ENCODE measurements around the gene GREB1.

The GREB1 gene

GRCh38 chr2:11682590-11682915 is 148.7 kb downstream of the GREB1 start:
- no peak for TF ChIP-seq ZSCAN16 (tag by site-specific recombination; IDR thresholded peaks at IDR 0.05)
- TF ChIP-seq ZNF350 (tag by site-specific recombination; IDR thresholded peaks at IDR 0.05): no peak
- TF ChIP-seq ZNF843 (tag by site-specific recombination; IDR thresholded peaks at IDR 0.05): no peak
- TF ChIP-seq SALL2 (tag by site-specific recombination; IDR thresholded peaks at IDR 0.05; ENCODE audit: borderline replicate concordance): no peak
- TF ChIP-seq ZNF157 (tag by site-specific recombination; IDR thresholded peaks at IDR 0.05): no peak
- TF ChIP-seq ZNF501 (tag by site-specific recombination; IDR thresholded peaks at IDR 0.05): no peak
- TF ChIP-seq KLF16 (tag by site-specific recombination; IDR thresholded peaks at IDR 0.05): no peak
- no peak for TF ChIP-seq ZNF639 (tag by site-specific recombination; IDR thresholded peaks at IDR 0.05)
- no peak for TF ChIP-seq ZNF473 (tag by site-specific recombination; IDR thresholded peaks at IDR 0.05)
- no peaks in the 10 kb centered on the region for H3K4me1 ChIP-seq (ENCODE audit: control insufficient read depth, insufficient read depth, low read length)
- H3K9me3 ChIP-seq (ENCODE audit: control insufficient read depth, insufficient read depth, low read depth, low read length): no peaks in the 10 kb centered on the region
- POLR2A ChIA-PET: no interaction called here
- H3K27ac ChIP-seq (ENCODE audit: extremely low read depth, low read depth, low read length): no peak overlapping the region
- CTCF ChIA-PET: interaction anchor here (0.6 to 13.9 kb wide), 22 partner anchors 11 to 1344 kb away, joined by 3 to 247 read pairs (median 4); partner anchors contain the start of gene GREB1
- H3K36me3 ChIP-seq (ENCODE audit: control insufficient read depth in 2 of 2, insufficient read depth in 1 of 2, low read length in 2 of 2): no peaks in the 10 kb centered on the region
- H3K4me3 ChIP-seq (ENCODE audit: low read depth, low read length): no peak overlapping the region

- Histone ChIP-seq H3K27ac (ENCODE audit: extremely low read depth, low read depth, low read length) (no peak overlapping the region), H3K36me3 (ENCODE audit: control insufficient read depth in 2 of 2, insufficient read depth in 1 of 2, low read length in 2 of 2) (no peaks in the 10 kb centered on the region), H3K4me3 (ENCODE audit: low read depth, low read length) (no peak overlapping the region), H3K4me1 (ENCODE audit: control insufficient read depth, insufficient read depth, low read length) (no peaks in the 10 kb centered on the region), H3K9me3 (ENCODE audit: control insufficient read depth, insufficient read depth, low read depth, low read length) (no peaks in the 10 kb centered on the region)
- ChIA-PET CTCF (interaction anchor here (0.5 to 13.9 kb wide), 14 partner anchors 10 to 551 kb away, joined by 3 to 247 read pairs (median 6); a partner anchor contains a TSS), POLR2A (no interaction called here)
- TF ChIP-seq ZNF211 (tag by site-specific recombination; IDR thresholded peaks at IDR 0.05; ENCODE audit: low read depth) (no peak), ZNF133 (tag by site-specific recombination; IDR thresholded peaks at IDR 0.05) (no peak), ZNF112 (tag by site-specific recombination; IDR thresholded peaks at IDR 0.05) (no peak), ZNF341 (tag by site-specific recombination; IDR thresholded peaks at IDR 0.05; ENCODE audit: low read depth) (no peak), ZNF843 (tag by site-specific recombination; IDR thresholded peaks at IDR 0.05) (no peak), ZSCAN18 (tag by site-specific recombination; IDR thresholded peaks at IDR 0.05) (no peak), ZNF280D (tag by site-specific recombination; IDR thresholded peaks at IDR 0.05) (no peak)
- TF ChIP-seq, protein P1, sequence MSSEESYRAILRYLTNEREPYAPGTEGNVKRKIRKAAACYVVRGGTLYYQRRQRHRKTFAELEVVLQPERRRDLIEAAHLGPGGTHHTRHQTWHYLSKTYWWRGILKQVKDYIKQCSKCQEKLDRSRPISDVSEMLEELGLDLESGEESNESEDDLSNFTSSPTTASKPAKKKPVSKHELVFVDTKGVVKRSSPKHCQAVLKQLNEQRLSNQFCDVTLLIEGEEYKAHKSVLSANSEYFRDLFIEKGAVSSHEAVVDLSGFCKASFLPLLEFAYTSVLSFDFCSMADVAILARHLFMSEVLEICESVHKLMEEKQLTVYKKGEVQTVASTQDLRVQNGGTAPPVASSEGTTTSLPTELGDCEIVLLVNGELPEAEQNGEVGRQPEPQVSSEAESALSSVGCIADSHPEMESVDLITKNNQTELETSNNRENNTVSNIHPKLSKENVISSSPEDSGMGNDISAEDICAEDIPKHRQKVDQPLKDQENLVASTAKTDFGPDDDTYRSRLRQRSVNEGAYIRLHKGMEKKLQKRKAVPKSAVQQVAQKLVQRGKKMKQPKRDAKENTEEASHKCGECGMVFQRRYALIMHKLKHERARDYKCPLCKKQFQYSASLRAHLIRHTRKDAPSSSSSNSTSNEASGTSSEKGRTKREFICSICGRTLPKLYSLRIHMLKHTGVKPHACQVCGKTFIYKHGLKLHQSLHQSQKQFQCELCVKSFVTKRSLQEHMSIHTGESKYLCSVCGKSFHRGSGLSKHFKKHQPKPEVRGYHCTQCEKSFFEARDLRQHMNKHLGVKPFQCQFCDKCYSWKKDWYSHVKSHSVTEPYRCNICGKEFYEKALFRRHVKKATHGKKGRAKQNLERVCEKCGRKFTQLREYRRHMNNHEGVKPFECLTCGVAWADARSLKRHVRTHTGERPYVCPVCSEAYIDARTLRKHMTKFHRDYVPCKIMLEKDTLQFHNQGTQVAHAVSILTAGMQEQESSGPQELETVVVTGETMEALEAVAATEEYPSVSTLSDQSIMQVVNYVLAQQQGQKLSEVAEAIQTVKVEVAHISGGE (tag by site-specific recombination; conservative IDR thresholded peaks at IDR 0.05; ENCODE audit: low read depth): no peak
- TF ChIP-seq, protein P2, sequence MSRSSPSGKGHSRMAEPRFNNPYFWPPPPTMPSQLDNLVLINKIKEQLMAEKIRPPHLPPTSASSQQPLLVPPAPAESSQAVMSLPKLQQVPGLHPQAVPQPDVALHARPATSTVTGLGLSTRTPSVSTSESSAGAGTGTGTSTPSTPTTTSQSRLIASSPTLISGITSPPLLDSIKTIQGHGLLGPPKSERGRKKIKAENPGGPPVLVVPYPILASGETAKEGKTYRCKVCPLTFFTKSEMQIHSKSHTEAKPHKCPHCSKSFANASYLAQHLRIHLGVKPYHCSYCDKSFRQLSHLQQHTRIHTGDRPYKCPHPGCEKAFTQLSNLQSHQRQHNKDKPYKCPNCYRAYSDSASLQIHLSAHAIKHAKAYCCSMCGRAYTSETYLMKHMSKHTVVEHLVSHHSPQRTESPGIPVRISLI (tag by site-specific recombination; IDR thresholded peaks at IDR 0.05): no peak
- TF ChIP-seq, protein P3, sequence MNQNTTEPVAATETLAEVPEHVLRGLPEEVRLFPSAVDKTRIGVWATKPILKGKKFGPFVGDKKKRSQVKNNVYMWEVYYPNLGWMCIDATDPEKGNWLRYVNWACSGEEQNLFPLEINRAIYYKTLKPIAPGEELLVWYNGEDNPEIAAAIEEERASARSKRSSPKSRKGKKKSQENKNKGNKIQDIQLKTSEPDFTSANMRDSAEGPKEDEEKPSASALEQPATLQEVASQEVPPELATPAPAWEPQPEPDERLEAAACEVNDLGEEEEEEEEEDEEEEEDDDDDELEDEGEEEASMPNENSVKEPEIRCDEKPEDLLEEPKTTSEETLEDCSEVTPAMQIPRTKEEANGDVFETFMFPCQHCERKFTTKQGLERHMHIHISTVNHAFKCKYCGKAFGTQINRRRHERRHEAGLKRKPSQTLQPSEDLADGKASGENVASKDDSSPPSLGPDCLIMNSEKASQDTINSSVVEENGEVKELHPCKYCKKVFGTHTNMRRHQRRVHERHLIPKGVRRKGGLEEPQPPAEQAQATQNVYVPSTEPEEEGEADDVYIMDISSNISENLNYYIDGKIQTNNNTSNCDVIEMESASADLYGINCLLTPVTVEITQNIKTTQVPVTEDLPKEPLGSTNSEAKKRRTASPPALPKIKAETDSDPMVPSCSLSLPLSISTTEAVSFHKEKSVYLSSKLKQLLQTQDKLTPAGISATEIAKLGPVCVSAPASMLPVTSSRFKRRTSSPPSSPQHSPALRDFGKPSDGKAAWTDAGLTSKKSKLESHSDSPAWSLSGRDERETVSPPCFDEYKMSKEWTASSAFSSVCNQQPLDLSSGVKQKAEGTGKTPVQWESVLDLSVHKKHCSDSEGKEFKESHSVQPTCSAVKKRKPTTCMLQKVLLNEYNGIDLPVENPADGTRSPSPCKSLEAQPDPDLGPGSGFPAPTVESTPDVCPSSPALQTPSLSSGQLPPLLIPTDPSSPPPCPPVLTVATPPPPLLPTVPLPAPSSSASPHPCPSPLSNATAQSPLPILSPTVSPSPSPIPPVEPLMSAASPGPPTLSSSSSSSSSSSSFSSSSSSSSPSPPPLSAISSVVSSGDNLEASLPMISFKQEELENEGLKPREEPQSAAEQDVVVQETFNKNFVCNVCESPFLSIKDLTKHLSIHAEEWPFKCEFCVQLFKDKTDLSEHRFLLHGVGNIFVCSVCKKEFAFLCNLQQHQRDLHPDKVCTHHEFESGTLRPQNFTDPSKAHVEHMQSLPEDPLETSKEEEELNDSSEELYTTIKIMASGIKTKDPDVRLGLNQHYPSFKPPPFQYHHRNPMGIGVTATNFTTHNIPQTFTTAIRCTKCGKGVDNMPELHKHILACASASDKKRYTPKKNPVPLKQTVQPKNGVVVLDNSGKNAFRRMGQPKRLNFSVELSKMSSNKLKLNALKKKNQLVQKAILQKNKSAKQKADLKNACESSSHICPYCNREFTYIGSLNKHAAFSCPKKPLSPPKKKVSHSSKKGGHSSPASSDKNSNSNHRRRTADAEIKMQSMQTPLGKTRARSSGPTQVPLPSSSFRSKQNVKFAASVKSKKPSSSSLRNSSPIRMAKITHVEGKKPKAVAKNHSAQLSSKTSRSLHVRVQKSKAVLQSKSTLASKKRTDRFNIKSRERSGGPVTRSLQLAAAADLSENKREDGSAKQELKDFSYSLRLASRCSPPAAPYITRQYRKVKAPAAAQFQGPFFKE (tag by site-specific recombination; IDR thresholded peaks at IDR 0.05; ENCODE audit: borderline replicate concordance): no peak
These were observed 149.6 kb downstream of the GREB1 start for GRCh38 chr2:11683476-11683875.
